Endothelial cell of umbilical vein (primary cell): ENCODE data around the gene UBE2B. TPM values are rescaled to one million over a fixed set of nuclear protein-coding genes. Genes with fewer than 3 reads are reported as not detected.

ENCODE experiments used
- BruUV-seq: library from RNA; stranded (reverse); fragments of 400-500 nt; replicated peaks from 2 replicates; lab custom pipeline; 2021; lab: Mats Ljungman, UMichigan
- CTCF ChIA-PET: fragments of 300-600, 350-600 bp; sonication (Branson Sonifier 250); formaldehyde crosslinking; loops from one replicate; lab custom pipeline; 2021; ENCODE audit warnings: antibody characterized with exemption, inconsistent platforms; lab: Charles Lee
- POLR2A ChIA-PET: fragments of 300-600, 350-600 bp; sonication (Branson Sonifier 250); formaldehyde crosslinking; loops from one replicate; lab custom pipeline; 2021; ENCODE audit warnings: antibody characterized with exemption, inconsistent platforms; lab: Charles Lee
- DNase-seq: peaks from one replicate; pipeline ENCODE4 v3.0.0-alpha.2; 2011; ENCODE audit warnings: low read depth, low spot score
- FAIRE-seq: peaks from 2 replicates; lab custom pipeline; 2011; peaks lifted over from hg19 to GRCh38; lab: Jason Lieb, UNC
- H2AFZ ChIP-seq: 2 replicates; pipeline ENCODE4 v1.6.0; 2012; ENCODE audit warnings: low read depth, low read length, control low read depth, inconsistent platforms
- H3K27ac ChIP-seq: 2 replicates; pipeline ENCODE4 v1.5.1; 2011; ENCODE audit warnings: low read depth, mild to moderate bottlenecking, control low read depth, low read length, moderate library complexity; ENCODE audit not compliant: insufficient read depth
- H3K27me3 ChIP-seq, 2 experiments: 2 replicates each; pipeline versions ENCODE4 v1.6.0 to v1.6.1; 2011; ENCODE audit warnings: low read length in 2 of 2, mixed read lengths in 1 of 2; ENCODE audit not compliant: control insufficient read depth in 2 of 2, insufficient read depth in 2 of 2
- H3K36me3 ChIP-seq, 2 experiments: 2 replicates in 1 of 2; 3 replicates in 1 of 2; pipeline ENCODE4 v1.5.1; 2011; ENCODE audit warnings: low read length in 2 of 2, mild to moderate bottlenecking in 1 of 2, moderate library complexity in 1 of 2; ENCODE audit not compliant: control insufficient read depth in 2 of 2, insufficient read depth in 2 of 2; ENCODE audit errors: extremely low read depth in 1 of 2
- H3K4me1 ChIP-seq: 3 replicates; pipeline ENCODE4 v1.5.1; 2011; ENCODE audit warnings: mild to moderate bottlenecking, low read length; ENCODE audit not compliant: control insufficient read depth, insufficient read depth; ENCODE audit errors: extremely low read depth
- H3K4me2 ChIP-seq: 2 replicates; pipeline ENCODE4 v1.6.1; 2011; ENCODE audit warnings: low read length, control low read depth, mixed read lengths; ENCODE audit not compliant: insufficient read depth
- H3K4me3 ChIP-seq, 3 experiments: fragments of 200-600 bp in 1 of 3; sonication (generic), shearing (Covaris generic) in 1 of 3; replicated peaks in 1 of 3; 2 replicates each; pipeline ENCODE4 v1.5.1; 2011 to 2016; ENCODE audit warnings: control low read depth in 3 of 3, low read length in 3 of 3, mild to moderate bottlenecking in 2 of 3, inconsistent platforms in 1 of 3, low read depth in 1 of 3, moderate library complexity in 1 of 3; ENCODE audit not compliant: insufficient read depth in 1 of 3
- H3K79me2 ChIP-seq: 2 replicates; pipeline ENCODE4 v1.6.0; 2012; ENCODE audit warnings: low read length, inconsistent platforms; ENCODE audit not compliant: control insufficient read depth, insufficient read depth
- H3K9ac ChIP-seq: replicated peaks from 2 replicates; pipeline ENCODE3; 2011; ENCODE audit warnings: low read length, control low read depth; ENCODE audit not compliant: insufficient read depth; ENCODE audit errors: extremely low read depth
- H3K9me1 ChIP-seq: replicated peaks from 3 replicates; pipeline ENCODE4 v1.6.0; 2011; ENCODE audit warnings: mild to moderate bottlenecking, low read length; ENCODE audit not compliant: control insufficient read depth, insufficient read depth; ENCODE audit errors: extremely low read depth
- H3K9me3 ChIP-seq: replicated peaks from 2 replicates; pipeline ENCODE4 v1.5.1; 2012; ENCODE audit warnings: low read length, inconsistent platforms; ENCODE audit not compliant: control insufficient read depth, insufficient read depth
- H4K20me1 ChIP-seq: replicated peaks from 2 replicates; pipeline ENCODE3; 2011; ENCODE audit warnings: mild to moderate bottlenecking, low read length; ENCODE audit not compliant: control insufficient read depth, insufficient read depth; ENCODE audit errors: extremely low read depth
- CTCF ChIP-seq, 2 donors: IDR thresholded peaks; 1 replicate in 1 of 2; 2 replicates in 1 of 2; pipeline ENCODE4 v1.5.1; 2011; ENCODE audit warnings: low read length in 2 of 2, mild to moderate bottlenecking in 2 of 2, moderate library complexity in 2 of 2, control low read depth in 1 of 2, inconsistent platforms in 1 of 2, low read depth in 1 of 2; ENCODE audit not compliant: insufficient read depth in 1 of 2; ENCODE audit errors: extremely low read depth in 1 of 2
- EZH2 ChIP-seq: IDR thresholded peaks from 2 replicates; pipeline ENCODE4 v1.6.1; 2012; ENCODE audit warnings: borderline replicate concordance, low read depth, mild to moderate bottlenecking, moderate library complexity, low read length, inconsistent platforms; ENCODE audit not compliant: severe bottlenecking
- FOS ChIP-seq: IDR thresholded peaks from 2 replicates; pipeline ENCODE4 v1.6.1; 2011; ENCODE audit warnings: mild to moderate bottlenecking, low read length, moderate library complexity, borderline replicate concordance; ENCODE audit not compliant: insufficient read depth
- GATA2 ChIP-seq: IDR thresholded peaks from 2 replicates; pipeline ENCODE4 v1.7.0; 2011; ENCODE audit warnings: low read depth, mild to moderate bottlenecking, moderate library complexity, mixed read lengths, low read length; ENCODE audit not compliant: insufficient read length, insufficient read depth
- JUN ChIP-seq: IDR thresholded peaks from 2 replicates; pipeline ENCODE4 v1.6.1; 2011; ENCODE audit warnings: borderline replicate concordance, low read depth; ENCODE audit not compliant: insufficient read length, insufficient read depth
- MAX ChIP-seq: IDR thresholded peaks from 2 replicates; pipeline ENCODE4 v1.6.1; 2011; ENCODE audit not compliant: insufficient read depth, insufficient read length
- MYC ChIP-seq: IDR thresholded peaks from one replicate; pipeline ENCODE4 v1.6.1; 2011; ENCODE audit warnings: mild to moderate bottlenecking, low read depth, low read length
- POLR2A ChIP-seq: IDR thresholded peaks from 2 replicates; pipeline ENCODE4 v1.6.1; 2012; ENCODE audit warnings: low read depth, mild to moderate bottlenecking, control low read depth, low read length
- POLR2AphosphoS5 ChIP-seq: IDR thresholded peaks from 2 replicates; pipeline ENCODE4 v1.6.1; 2012; ENCODE audit warnings: low read depth, mild to moderate bottlenecking, control low read depth, low read length, moderate library complexity; ENCODE audit not compliant: insufficient read depth
- dilution Hi-C: fragments of 300-500 bp; cut with MboI; formaldehyde crosslinking; loops from one replicate; pipeline ENCODE4 v1.15.0; 2019; ENCODE audit warnings: low sequenced_read_pairs; ENCODE audit not compliant: extremely low pct_ligation_motif_present
- intact Hi-C: fragments of 100-400 bp; cut with micrococcal nuclease; formaldehyde crosslinking; loops from one replicate; pipeline ENCODE4 v1.10.0; 2022
- polyA plus RNA-seq, 4 experiments: library from polyadenylated mRNA; depleted of rRNA in 3 of 4; stranded (reverse) in 3 of 4; unstranded in 1 of 4; fragments of >200 nt; gene quantifications; 2 replicates each; pipeline versions ENCODE4 v1.2.1 to v1.2.3, GENCODE V29; 2011 to 2012; ENCODE audit warnings: missing spikeins in 1 of 4
- total RNA-seq: library from RNA; stranded (reverse); gene quantifications from 2 replicates; pipeline ENCODE4 v1.2.3, GENCODE V29; 2021

Gene UBE2B
- total and polyA plus RNA-seq, 2 donors (not counting 3 experiments of a cell fraction or from before 2014, with no cell fraction given): 37.8 to 110 TPM

GRCh38 chr5:134418958-134419357 is 47.6 kb downstream of the UBE2B start:
- Histone ChIP-seq H3K4me1 (no peaks in the 10 kb centered on the region), H4K20me1 (no peaks in the 10 kb centered on the region), H3K9me3 (no peaks in the 10 kb centered on the region), H3K9ac (no peak overlapping the region), H3K27ac (no peak overlapping the region), H3K4me2 (no peak overlapping the region), H3K36me3 (no peaks in the 10 kb centered on the region), H3K9me1 (no peaks in the 10 kb centered on the region), H2AFZ (no peak overlapping the region), H3K4me3 (no peak overlapping the region), H3K27me3 (no peaks in the 10 kb centered on the region), H3K79me2 (no peaks in the 10 kb centered on the region)
- ChIA-PET CTCF (interaction anchor here (1.1 kb wide), 1 partner anchor 66 kb away, joined by 3 read pairs; no protein-coding TSS in a partner anchor), POLR2A (no interaction called here)
- FAIRE-seq (no peak), DNase-seq (no peak)
- dilution Hi-C loops (no loop called here), intact Hi-C loops (no loop called here)
- TF ChIP-seq POLR2A (no peak), MYC (no peak), MAX (no peak), POLR2AphosphoS5 (no peak)
- no TSS peak for BruUV-seq

DNA sequence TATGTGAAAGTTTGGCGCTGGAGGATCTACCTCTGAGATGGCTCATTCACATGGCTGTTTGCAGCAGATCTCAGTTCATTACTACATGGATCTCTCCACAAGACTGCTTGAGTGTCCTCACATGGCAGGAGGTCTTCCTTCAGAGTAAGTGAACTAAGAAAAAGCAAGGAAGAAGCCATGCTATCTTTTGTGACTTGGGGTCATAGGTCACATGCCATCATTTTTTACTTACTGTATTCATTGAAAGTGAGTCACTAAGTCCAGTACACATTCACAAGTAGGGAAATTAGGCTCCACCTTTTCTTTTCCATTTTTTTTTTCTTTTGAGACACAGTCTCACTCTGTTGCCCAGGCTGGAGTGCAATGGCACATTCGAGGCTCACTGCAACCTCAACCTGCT is 49.0 kb downstream of the UBE2B start:
- Histone ChIP-seq H3K4me2 (no peak overlapping the region), H3K9me1 (no peaks in the 10 kb centered on the region), H3K9me3 (no peaks in the 10 kb centered on the region), H3K79me2 (no peaks in the 10 kb centered on the region), H4K20me1 (no peaks in the 10 kb centered on the region), H3K27me3 (no peaks in the 10 kb centered on the region), H3K9ac (no peak overlapping the region), H3K4me1 (no peaks in the 10 kb centered on the region), H3K27ac (no peak overlapping the region), H3K4me3 (no peak overlapping the region), H3K36me3 (no peaks in the 10 kb centered on the region), H2AFZ (no peak overlapping the region)
- BruUV-seq: no TSS peak
- FAIRE-seq (peak; percentile 31), DNase-seq (no peak)
- intact Hi-C loops: no loop called here
- dilution Hi-C loops: no loop called here
- POLR2A ChIA-PET: no interaction called here
- TF ChIP-seq POLR2A: no peak
- TF ChIP-seq FOS: no peak
- TF ChIP-seq EZH2: no peak
- TF ChIP-seq JUN: no peak
- TF ChIP-seq POLR2AphosphoS5: no peak
- no peak for TF ChIP-seq MAX
- TF ChIP-seq CTCF (IDR thresholded peaks at IDR 0.05; ENCODE audit: extremely low read depth in 1 of 2, insufficient read depth in 1 of 2, low read depth in 1 of 2, low read length in 2 of 2): no peak
- no peak for TF ChIP-seq MYC
- TF ChIP-seq GATA2: no peak
- CTCF ChIA-PET: interaction anchor here (0.9 kb wide), 1 partner anchor 9 kb away, joined by 3 read pairs; the partner anchor contains the start of gene CDKN2AIPNL
